ENCODE results near the gene MAGI1. TPM values are rescaled to one million over a fixed set of nuclear protein-coding genes. Genes with fewer than 3 reads are reported as not detected.

Gene MAGI1
- total and polyA plus RNA-seq, 2 donors (not counting 1 experiment from before 2014, with no cell fraction given), result 0.10 to 0.22 TPM

DNA sequence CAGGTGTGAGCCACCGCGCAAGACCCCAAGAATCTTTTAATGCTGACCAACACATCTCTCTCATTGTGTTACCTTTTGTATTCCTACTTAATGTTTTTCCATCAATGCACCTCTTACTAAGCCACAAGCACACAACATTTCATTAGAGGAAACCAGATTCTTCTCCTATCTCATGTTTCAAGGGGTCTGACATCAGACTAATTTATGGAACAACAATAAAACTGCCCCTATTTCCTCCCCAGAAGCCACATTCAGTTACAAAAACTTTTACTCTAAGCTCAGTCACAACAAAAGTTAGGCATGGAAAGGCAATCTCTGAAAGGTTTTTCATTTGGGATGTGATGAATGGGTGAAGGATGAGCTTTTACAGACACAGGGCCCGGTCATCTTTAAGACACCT, 251.8 kb downstream of the MAGI1 start:
- H3K27ac ChIP-seq (ENCODE audit: low read length in 2 of 2), result no peak overlapping the region
- H3K79me2 ChIP-seq (ENCODE audit: control insufficient read depth, insufficient read depth, low read length), result no peaks in the 10 kb centered on the region
- H3K4me3 ChIP-seq (ENCODE audit: control extremely low read depth in 1 of 5, extremely low read depth in 1 of 5, insufficient read depth in 1 of 5, low read depth in 2 of 5, low read length in 4 of 5), result no peak overlapping the region
- ChIA-PET POLR2A (no interaction called here), CTCF (no interaction called here)
- Mint-ChIP-seq H3K27me3 (peaks cover 3% of the 10 kb centered on the region), H3K27ac (no peak overlapping the region), H3K4me3 (no peak overlapping the region), H3K9me3 (ENCODE audit: insufficient read depth) (no peaks in the 10 kb centered on the region), H3K4me1 (no peaks in the 10 kb centered on the region)
- DNase-seq, result no peak
- H3K9ac ChIP-seq (ENCODE audit: low read length), result no peak overlapping the region
- no peaks in the 10 kb centered on the region for H3K9me3 ChIP-seq (ENCODE audit: control extremely low read depth in 1 of 3, control insufficient read depth in 2 of 3, insufficient read depth in 1 of 3, low read length in 2 of 3)
- H3K27me3 ChIP-seq (replicated peaks in 1 of 4; ENCODE audit: control extremely low read depth in 1 of 4, control insufficient read depth in 3 of 4, insufficient read depth in 4 of 4, low read length in 3 of 4), result no peaks in the 10 kb centered on the region
- H3K4me1 ChIP-seq (ENCODE audit: control insufficient read depth in 2 of 2, insufficient read depth in 2 of 2, low read length in 2 of 2), result no peaks in the 10 kb centered on the region
- H4K20me1 ChIP-seq (ENCODE audit: control insufficient read depth, insufficient read depth, low read length, poor library complexity, severe bottlenecking), result no peaks in the 10 kb centered on the region
- no peak overlapping the region for H3K4me2 ChIP-seq (replicated peaks; ENCODE audit: low read depth, low read length, poor library complexity, severe bottlenecking)
- TF ChIP-seq, protein P1, sequence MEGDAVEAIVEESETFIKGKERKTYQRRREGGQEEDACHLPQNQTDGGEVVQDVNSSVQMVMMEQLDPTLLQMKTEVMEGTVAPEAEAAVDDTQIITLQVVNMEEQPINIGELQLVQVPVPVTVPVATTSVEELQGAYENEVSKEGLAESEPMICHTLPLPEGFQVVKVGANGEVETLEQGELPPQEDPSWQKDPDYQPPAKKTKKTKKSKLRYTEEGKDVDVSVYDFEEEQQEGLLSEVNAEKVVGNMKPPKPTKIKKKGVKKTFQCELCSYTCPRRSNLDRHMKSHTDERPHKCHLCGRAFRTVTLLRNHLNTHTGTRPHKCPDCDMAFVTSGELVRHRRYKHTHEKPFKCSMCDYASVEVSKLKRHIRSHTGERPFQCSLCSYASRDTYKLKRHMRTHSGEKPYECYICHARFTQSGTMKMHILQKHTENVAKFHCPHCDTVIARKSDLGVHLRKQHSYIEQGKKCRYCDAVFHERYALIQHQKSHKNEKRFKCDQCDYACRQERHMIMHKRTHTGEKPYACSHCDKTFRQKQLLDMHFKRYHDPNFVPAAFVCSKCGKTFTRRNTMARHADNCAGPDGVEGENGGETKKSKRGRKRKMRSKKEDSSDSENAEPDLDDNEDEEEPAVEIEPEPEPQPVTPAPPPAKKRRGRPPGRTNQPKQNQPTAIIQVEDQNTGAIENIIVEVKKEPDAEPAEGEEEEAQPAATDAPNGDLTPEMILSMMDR (IDR thresholded peaks at IDR 0.05), result no peak
- no peak for TF ChIP-seq EZH2 (IDR thresholded peaks at IDR 0.05; ENCODE audit: borderline replicate concordance, insufficient read depth, low read depth, low read length, poor library complexity, severe bottlenecking)
- intact Hi-C loops (cut with micrococcal nuclease), result no loop called here
- WGBS (ENCODE audit: insufficient coverage), result 100% methylated on average over 2 of the region's 3 CpGs
- H2AFZ ChIP-seq (ENCODE audit: insufficient read depth, low read depth, low read length, poor library complexity, severe bottlenecking), result no peak overlapping the region
- ATAC-seq (ENCODE audit: low read depth), result no peak
- H3K36me3 ChIP-seq (replicated peaks in 1 of 2; ENCODE audit: control extremely low read depth in 1 of 2, control insufficient read depth in 1 of 2, extremely low read depth in 1 of 2, insufficient read depth in 2 of 2, low read length in 1 of 2), result no peaks in the 10 kb centered on the region

DNA sequence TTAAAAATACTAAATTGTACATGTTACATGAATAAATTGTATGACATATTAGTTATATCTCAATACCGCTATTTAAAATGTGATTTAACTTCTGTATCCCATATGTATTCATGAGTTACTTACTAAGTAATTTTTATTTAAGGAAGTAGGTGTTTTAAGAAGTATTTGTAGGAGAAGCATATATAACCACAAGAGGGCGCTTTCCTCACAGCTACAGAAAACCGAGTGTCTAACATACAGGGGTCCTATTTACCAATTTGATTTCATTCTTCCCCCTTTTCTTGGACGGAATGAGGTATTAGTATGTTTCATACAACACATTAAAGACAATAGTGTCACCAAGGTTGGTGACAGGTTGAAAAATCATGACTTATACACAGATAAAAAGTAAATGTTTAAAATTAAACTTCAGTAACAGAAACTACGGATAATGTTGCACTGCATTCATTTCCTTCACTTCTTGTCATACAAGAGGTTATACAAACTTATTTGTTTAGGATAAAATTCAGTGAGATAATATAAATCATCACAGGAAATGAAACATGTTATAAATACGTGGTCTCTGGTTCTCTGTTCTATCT, 253.6 kb downstream of the MAGI1 start:
- ATAC-seq (ENCODE audit: low read depth) (no peak), DNase-seq (peak; percentile 7)
- H3K4me2 ChIP-seq (replicated peaks; ENCODE audit: low read depth, low read length, poor library complexity, severe bottlenecking), result no peak overlapping the region
- H3K36me3 ChIP-seq (replicated peaks in 1 of 2; ENCODE audit: control extremely low read depth in 1 of 2, control insufficient read depth in 1 of 2, extremely low read depth in 1 of 2, insufficient read depth in 2 of 2, low read length in 1 of 2), result no peaks in the 10 kb centered on the region
- Mint-ChIP-seq H3K27ac (no peak overlapping the region), H3K27me3 (peaks cover 3% of the 10 kb centered on the region), H3K9me3 (ENCODE audit: insufficient read depth) (no peaks in the 10 kb centered on the region), H3K4me1 (no peaks in the 10 kb centered on the region), H3K4me3 (no peak overlapping the region)
- ChIA-PET CTCF (no interaction called here), POLR2A (no interaction called here)
- no peaks in the 10 kb centered on the region for H4K20me1 ChIP-seq (ENCODE audit: control insufficient read depth, insufficient read depth, low read length, poor library complexity, severe bottlenecking)
- no CpG with 5 or more reads among the region's 6 CpGs for WGBS (ENCODE audit: insufficient coverage)
- H2AFZ ChIP-seq (ENCODE audit: insufficient read depth, low read depth, low read length, poor library complexity, severe bottlenecking), result no peak overlapping the region
- no peaks in the 10 kb centered on the region for H3K4me1 ChIP-seq (ENCODE audit: control insufficient read depth in 2 of 2, insufficient read depth in 2 of 2, low read length in 2 of 2)
- H3K27ac ChIP-seq (ENCODE audit: low read length in 2 of 2), result no peak overlapping the region
- no peaks in the 10 kb centered on the region for H3K79me2 ChIP-seq (ENCODE audit: control insufficient read depth, insufficient read depth, low read length)
- H3K27me3 ChIP-seq (replicated peaks in 1 of 4; ENCODE audit: control extremely low read depth in 1 of 4, control insufficient read depth in 3 of 4, insufficient read depth in 4 of 4, low read length in 3 of 4), result no peaks in the 10 kb centered on the region
- no peak for TF ChIP-seq EZH2 (IDR thresholded peaks at IDR 0.05; ENCODE audit: borderline replicate concordance, insufficient read depth, low read depth, low read length, poor library complexity, severe bottlenecking)
- TF ChIP-seq, protein P1 (IDR thresholded peaks at IDR 0.05), result peak; percentile 38
- no peak overlapping the region for H3K9ac ChIP-seq (ENCODE audit: low read length)
- intact Hi-C loops (cut with micrococcal nuclease), result no loop called here
- no peaks in the 10 kb centered on the region for H3K9me3 ChIP-seq (ENCODE audit: control extremely low read depth in 1 of 3, control insufficient read depth in 2 of 3, insufficient read depth in 1 of 3, low read length in 2 of 3)
- no peak overlapping the region for H3K4me3 ChIP-seq (ENCODE audit: control extremely low read depth in 1 of 5, extremely low read depth in 1 of 5, insufficient read depth in 1 of 5, low read depth in 2 of 5, low read length in 4 of 5)
